GM11168 (cell line): ENCODE data around the gene MAD2L2.

ENCODE experiments used
- in situ Hi-C: fragments of 300-500 bp; cut with MboI; formaldehyde crosslinking; loops from one replicate; pipeline ENCODE4 v1.12.0; 2022; ENCODE audit warnings: low sequenced_read_pairs; ENCODE audit not compliant: unreplicated experiment

Gene MAD2L2

DNA sequence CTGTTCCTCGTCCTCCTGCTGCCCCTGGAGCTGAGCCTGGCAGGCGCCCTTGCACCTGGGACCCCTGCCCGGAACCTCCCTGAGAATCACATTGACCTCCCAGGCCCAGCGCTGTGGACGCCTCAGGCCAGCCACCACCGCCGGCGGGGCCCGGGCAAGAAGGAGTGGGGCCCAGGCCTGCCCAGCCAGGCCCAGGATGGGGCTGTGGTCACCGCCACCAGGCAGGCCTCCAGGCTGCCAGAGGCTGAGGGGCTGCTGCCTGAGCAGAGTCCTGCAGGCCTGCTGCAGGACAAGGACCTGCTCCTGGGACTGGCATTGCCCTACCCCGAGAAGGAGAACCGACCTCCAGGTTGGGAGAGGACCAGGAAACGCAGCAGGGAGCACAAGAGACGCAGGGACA is 25.3 kb upstream of the MAD2L2 start:
- in situ Hi-C loops, result no loop called here

DNA sequence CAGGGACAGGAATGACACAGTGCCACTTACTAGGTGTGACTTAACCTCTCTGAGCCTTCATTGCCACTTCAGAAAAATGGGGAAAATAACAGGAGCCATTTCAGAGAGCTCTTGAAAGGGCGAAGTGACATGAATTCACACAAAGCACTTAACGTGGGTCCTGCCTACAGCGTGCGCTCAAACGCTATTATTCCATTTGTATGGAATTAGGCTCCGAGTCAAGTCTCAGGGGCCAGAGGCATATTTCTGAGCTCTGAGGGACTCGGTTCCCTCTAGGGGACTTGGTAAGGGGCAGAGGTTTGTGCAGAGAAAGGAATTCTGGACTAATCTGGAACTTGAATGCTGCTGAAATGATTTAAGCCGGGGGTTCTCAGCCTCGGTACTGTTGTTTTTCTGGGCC is 24.6 kb upstream of the MAD2L2 start:
- in situ Hi-C loops, result no loop called here

DNA sequence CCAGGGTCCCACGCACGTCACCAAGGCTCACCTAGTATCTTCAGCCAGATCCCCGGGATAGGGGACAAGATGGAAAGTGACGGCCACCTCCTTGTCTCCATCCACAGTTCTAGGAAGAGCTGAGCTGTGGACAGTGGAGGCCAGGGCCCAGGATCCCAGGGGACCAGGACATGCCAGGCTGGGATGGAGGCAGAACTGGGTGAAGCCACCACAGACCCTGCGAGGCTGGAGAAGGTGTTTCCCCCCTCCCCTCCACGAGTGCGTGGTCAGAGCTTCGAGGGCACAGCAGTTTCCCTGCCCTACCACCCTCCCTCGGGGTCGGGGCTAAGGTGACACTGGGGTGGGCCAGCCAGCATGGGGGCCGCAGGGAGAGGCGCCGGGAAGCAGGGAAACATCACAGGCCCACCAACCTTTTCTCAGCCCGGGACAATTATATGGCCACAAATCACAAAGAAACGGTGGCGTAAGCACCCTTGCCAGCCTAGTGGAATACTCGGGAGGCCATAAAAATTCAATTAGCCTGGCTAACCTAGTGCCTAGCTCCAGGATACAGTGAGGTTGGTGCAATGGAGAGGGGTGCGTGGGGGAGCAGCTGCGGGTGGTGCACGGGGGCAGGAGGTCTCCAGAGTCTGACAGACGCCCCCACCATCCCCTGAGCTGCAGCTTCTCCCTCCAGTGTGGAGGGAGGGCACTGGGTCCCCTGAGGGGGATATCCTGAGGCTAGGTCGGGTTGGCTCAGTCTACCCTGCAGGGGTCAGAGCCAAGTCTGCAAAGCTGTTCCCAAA is 23.9 kb upstream of the MAD2L2 start:
- in situ Hi-C loops, result no loop called here

DNA sequence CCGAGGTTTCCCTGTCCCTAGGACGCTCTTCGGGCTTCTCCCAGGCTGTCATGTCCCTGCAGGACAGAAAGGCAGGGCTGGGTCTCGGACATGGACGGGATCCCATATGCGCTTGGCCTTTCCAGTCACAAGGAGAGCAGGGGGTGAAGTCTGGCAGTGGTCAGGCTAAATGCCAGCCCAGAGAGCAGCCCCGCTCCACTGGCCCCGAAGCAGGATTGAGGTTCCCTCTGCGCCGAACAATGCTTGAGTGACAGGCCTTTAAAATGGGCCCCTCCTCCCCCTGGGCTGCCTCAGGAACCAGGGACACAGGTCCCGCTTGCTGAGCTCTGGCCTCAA is 23.2 kb upstream of the MAD2L2 start:
- in situ Hi-C loops, result no loop called here

DNA sequence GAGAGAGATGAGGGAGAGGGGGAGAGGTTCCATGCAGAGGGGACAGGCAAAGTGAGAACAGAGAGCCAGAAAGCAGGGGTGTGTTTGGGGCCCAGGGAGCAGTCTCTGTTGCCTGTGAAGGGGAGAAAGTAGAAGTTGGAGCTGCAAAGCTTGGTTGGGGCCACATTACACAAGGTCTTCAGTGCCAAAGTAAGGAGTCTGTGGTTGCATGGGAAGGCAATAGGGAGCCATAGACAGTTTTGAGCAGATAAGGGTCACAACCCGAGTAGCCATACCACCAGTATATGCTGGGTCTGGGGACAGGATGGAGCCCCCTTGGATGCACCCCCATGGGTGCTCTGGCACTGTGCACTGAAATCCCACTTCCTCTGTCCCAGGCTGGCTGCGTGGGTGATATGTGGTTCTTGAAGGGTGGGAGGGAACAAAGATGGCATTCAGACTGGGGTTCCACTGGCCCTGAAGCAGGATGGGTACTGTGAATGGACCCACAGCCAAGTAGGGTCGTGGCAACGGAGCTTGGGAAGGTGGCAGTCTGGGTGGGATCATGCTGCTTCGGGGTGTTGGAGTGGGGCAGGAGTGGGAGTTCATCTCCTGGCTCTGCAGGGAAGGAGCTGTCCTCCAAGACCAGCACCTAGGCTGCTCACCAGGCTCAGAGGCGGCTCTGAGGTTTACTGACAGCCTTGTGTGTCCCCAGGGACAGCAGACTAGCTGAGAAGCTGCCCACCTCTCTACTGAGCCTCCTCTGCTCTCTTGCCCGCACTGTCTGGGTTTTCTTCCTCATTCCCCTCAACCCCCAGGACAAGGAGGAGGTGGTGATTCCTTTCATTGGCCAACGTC is 22.6 kb upstream of the MAD2L2 start:
- in situ Hi-C loops, result no loop called here

DNA sequence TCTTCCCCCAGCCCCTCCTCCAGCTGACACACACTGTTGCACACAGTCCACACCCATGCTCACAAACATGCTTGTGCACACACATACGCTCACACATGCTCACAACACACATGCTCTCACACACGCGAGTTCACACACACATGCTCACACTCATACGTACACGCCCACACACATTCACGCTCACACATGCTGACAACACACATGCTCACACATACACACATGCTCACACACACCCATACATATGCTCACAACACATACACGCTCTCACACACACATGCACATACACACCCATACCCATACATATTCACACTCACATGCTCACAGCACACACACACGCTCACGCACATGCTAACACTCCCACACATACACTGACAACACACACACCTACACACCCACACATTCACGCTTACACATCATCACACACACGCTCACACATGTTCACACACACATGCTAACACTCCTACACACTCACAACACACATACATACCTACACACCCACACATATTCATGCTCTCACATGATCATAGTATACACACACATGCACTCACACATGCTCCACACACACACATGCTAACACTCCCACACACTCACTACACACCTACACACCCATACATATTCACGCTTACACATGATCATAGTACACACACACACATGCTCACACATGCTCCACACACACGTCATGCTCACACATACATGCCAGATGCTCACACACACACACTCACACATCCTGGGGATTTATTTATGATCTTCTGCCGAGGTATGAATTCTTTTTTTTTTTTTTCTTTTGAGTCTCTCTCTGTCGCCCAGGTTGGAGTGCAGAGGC is 21.2 kb upstream of the MAD2L2 start:
- in situ Hi-C loops, result no loop called here

DNA sequence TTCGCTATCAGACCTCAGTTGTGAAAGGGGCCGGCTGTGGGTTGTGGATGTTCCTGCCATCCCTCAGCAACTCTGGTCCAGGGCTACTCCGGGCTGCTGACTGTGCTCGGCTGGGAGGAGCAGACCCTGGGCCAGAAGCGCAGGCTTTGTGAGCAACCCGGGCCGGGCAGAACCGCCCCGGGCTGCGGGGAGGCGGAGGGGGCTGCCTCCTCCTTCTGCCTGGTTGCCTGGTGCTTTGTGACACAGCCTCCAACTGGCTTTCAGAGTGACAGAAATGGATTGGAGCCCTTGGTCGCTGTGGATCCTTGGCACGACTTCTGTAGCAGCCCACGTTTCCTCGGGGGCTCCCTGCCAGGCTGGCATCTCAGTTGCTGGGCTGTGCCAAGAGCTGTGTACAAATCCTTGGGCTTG is 20.6 kb upstream of the MAD2L2 start:
- in situ Hi-C loops, result no loop called here

DNA sequence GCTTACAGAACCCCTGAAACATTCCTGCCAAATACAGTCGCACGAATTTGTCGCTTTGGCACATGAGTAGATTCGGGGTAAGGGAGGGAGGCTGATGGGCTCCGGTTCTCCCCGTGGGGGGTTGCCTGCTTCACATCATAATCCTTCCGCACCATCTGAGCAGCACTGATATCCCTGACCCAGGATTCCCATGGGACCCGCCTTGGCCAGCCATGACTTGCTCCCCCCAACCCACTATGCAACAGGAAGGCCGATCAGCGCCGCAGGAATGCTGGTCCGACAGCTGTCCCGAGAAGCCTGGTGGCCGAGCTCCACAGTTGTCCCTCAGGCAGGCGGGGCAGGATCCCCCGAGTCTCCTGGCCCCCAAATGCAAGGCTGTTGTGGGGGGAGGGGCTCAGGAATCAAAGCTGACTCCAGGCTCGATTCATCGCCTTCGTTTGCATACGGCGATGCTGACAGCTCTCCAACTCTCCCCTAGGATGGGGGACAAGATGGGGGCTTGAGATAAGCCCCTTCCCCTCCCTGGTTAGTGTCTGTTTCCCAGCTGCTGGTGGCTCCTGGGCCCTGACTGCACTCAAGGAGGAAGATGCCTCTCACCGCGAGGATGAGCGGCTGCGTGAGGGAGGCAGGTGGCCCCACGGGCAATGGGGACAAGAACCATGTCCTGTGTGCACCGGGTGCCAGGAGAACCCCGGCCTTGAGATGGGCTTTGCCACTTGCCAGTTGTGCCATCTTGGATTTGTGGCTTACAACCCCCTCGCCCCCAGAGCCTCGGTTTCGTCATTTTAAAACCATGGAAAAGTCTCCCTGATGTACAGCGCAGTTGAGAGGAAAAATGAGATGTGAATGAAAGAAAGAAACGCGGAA is 19.9 kb upstream of the MAD2L2 start:
- in situ Hi-C loops, result no loop called here

DNA sequence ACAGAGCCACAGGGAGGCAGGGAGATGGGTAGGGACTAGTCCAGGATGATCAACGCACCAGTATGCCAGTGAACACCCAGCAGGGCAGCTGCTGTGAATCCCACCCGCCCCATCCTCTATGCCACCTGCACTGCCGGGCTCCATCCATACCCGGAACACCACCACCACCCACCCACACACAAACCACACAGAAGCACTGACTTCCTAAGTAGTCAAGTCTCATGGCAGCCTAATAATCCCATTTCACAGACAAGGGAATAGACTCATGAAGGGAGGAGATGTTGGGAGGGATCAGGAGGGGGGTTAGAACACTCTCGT is 16.9 kb upstream of the MAD2L2 start:
- in situ Hi-C loops, result no loop called here

DNA sequence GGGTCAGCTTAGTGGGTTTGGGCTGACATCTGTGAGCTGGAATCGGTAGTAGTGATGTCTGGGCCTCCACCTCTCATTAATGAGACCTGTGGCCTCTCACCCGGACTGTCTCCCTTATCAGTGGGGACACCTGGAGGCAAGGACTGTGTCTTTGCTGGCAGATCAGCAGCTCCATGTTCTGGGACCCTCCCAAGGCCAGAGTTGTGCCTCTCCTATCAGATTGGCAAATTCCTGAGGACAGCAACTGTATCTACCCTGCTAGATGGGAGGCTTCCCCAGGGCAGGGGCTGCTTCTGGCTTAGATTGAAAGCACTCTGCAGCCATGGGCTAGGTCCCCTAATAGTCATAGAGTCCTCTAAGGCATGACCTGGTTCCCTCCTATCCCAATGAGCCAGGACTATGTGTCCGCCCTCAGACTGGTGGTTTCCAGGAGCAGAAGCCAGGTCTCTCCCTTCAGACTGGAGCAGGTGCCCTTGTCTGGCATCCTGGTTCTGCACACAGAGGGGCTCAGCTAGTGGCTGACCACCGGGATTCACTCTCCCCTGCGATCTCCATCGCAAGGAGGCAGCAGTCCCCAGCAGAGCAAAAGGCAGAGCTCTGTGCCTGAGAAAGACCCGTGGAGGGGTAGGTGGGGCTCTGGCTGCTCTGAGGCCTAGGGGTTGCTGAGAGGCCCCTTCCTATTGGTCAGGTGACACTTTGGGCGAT is 16.4 kb upstream of the MAD2L2 start:
- in situ Hi-C loops, result no loop called here

DNA sequence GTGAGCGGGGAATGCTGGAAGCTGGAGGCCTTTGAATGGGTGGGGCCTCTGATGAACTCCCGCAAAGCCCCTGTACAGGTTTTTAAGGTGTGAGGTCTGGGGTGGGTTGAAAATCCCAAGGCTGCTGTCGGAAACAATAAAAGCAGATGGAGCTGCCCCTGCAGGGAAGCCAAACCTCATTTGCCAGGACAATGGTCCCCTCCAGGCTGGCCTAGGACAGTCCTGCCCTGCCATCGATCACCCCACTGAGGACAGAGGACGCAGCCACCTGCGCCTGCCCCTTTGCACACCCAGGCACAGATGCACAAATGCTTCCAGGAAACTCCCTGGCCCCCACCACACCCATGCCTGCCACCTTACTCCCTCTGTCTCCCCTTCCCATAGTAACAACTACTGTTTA is 14.9 kb upstream of the MAD2L2 start:
- in situ Hi-C loops, result no loop called here

DNA sequence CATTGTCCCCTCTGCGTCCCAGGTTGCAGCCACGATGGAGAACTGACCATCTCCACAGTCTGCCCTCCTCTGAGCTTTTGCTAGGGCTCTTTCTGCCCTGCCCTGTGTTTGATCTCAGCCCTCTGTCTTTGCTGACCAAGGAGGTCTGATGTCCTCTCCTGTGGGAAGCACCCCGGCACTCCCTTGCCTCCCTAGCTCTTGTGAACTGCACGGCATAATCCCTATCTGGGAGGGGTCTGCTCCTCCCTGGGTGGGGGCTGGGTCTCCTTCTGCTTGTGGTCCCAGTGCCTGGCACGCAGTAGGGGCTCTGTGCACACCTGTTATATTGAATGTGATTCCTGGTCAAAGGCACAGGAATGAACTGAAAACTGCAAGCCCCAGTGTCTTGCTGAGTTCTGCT is 13.0 kb upstream of the MAD2L2 start:
- in situ Hi-C loops, result no loop called here

DNA sequence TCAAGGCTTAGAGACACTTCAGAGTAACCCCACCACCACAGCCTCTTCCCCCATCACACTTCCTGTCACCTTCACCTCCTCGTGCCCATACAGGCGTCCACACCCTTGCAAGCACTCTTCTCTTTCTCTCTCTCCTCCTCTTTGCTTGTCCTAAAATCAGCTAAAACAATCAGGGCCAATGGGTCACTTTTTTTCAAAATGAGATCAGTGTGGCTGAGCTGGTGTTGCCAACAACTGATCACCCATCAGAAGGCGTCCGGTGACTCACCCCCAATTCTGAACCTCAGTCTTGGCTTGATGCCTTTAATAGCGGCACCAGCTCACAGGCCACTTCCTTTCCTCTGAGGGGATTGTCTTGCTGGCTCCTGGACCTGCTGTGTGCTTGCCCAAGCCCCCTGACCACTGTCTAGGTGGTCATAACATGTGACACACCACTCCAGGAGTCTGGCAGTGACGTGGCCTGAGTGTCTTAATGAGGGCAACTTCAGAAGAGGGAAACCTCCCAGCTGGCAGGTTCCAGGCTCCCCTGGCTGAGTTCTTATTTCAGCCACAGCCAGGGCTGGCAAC is 12.2 kb upstream of the MAD2L2 start:
- in situ Hi-C loops, result no loop called here

DNA sequence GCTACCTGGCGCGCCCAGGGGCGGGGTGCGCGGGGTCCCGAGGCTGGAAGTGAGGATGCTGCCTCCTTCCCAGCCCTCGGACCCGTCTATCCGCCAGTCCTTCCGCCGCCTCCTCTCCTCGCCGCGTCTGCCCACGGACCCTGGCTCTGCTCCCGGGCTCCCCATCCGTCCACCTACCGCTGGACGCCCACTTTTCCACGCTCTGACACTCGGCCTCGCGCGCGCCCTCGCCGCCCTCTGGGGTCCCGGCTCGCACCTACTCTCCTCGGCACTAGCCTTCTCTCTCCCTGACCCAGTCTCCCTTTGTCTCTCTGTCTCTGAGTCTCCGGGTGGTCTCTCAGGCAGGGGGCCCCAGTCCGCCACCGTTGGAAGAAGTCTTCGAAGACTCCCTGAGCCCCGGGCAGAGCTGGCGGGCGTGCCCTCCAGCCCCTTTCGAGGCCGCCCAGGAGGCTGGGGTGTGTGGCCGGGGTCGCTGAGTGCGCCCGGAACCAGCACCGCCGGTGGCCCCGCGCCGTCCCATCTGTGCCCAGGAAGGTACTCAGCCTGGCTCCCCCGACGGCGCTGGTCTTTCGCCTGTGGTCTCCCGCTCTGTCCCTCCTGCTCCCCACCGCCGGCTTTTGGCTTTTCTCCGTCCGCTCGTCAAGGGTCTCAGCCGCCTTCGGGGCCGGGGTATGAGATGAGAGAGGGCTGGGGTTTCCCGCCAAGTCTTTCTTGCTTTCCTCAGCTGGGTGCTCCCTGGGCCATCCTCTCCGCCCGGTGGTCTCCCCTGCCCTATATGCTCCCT is 11.2 kb upstream of the MAD2L2 start:
- in situ Hi-C loops, result no loop called here

DNA sequence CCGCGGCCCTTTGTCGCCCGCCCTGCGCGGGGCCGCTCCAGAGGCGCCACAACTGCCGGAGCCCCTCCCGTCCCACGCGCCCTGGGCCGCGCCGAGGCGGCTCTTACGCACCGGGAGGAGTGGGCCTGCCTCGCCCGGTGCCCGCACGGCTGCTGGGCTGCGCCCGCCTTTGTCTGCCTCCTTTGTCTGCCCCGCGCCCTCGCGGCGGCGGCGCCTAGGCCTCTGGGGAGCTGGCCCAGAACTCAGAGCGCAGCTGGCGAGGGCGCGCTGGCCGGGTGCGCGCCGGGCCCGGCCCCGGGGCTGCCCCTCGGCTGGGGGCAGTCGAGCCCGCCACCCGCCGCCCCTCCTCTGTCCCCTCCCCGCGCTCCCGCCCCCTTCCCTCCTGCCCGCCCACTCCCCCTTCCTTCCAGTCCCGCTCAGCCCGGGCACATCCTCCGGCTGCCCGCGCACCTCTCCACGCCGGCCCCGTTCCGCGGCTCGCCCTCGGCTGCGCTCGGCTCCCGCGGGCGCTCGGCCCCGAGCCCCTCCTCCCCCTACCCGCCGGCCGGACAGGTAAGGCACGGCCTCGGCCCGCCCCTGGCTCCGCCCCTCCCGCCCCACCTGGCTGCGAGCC is 10.5 kb upstream of the MAD2L2 start, which contains the start of gene DRAXIN:
DRAXIN (plus strand) TSS at position 409 of the 613 bp plus-strand sequence. CDS start 14,549 bp downstream, outside the sequence.
- in situ Hi-C loops, result no loop called here

DNA sequence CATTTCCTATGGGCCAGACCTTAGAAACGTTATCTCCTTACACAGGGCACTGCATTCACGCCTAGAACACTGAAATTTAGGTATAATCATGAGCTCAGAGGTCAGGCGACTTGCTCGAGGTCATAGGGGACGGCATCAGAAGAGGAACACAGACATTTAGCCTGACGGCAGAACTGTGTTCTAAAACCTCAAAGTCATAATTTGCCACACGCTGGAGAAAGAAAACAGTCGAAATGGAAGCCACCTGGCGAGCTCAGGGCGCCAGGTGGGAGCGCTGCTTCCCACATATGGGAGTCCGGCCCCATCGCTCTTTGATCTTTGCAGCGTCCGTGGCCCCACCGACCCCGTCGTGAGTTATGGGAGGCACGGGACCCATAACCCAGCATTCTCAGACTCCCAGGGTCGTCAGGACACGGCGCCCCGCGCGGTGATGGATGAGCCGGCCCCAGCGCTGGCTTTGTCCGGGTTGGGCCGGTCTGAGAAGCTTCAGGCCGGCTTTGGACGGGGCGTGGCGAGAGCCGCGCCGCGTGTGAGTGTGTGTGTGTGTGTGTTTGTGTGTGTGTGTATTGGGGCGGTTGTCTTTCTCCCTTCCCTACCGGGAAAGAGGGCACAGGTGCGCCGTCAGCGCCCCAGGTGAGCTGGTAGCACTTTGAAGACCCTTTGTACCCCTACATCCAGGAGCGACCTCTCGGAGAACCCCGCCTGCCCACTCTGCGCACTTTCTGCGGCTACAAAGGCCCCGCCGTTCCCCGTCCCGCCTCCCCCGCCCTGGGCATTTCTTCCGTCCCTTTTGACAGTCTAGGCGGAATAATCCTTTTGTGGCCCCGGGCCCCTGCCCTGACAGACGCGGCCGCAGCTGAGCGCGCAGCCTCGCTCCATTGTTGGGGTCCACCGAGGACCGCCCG is 9.7 kb upstream of the MAD2L2 start:
- in situ Hi-C loops, result no loop called here

DNA sequence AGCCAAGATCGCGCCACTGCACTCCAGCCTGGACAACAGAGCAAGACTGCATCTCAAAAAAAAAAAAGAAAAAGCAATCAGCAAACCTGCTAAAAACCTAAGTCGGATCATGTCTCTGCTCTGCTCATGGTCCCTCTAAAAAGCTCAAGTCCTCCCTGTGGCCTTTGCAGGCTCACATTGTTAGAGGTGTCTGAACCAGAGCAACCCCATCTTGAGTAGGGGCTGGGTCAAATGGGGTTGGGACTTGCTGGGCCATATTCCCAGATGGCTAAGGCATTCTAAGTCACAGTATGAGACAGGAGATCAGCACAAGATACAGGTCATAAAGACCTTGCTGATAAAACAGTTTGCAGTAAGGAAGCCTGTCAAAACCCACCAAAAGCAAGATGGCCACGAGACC is 7.6 kb upstream of the MAD2L2 start:
- in situ Hi-C loops, result no loop called here
